ENCODE data around the gene OR5AK2.
"Not testable (repeated sequence)": the region's sequence is repeated elsewhere in the genome, so short reads cannot be mapped to it uniquely, and the experiment has no call there.

Gene OR5AK2

GRCh38 chr11:56988614-56989013 lies at the start of gene OR5AK2:
OR5AK2 (plus strand) TSS chr11:56988914; CDS start chr11:56988914, 0 bp downstream.
- DNase-seq (ENCODE audit: low read depth, low spot score) = no peak

GRCh38 chr11:56945526-56945925 lies 43.2 kb upstream of the OR5AK2 start:
- not testable (repeated sequence) for DNase-seq (ENCODE audit: low read depth, low spot score)

- DNase-seq (ENCODE audit: low read depth, low spot score) = no peak
These were observed 39.7 kb upstream of the OR5AK2 start for GRCh38 chr11:56948991-56949515.

- DNase-seq (ENCODE audit: low read depth, low spot score) = no peak
These were observed 38.2 kb upstream of the OR5AK2 start for GRCh38 chr11:56950510-56950909.

- DNase-seq (ENCODE audit: low read depth, low spot score) = not testable (repeated sequence)
These were observed 34.8 kb upstream of the OR5AK2 start for GRCh38 chr11:56953907-56954306.

GRCh38 chr11:56961609-56962008 lies 27.1 kb upstream of the OR5AK2 start:
- no peak for DNase-seq (ENCODE audit: low read depth, low spot score)

GRCh38 chr11:56967726-56968125 lies 21.0 kb upstream of the OR5AK2 start:
- DNase-seq (ENCODE audit: low read depth, low spot score) = no peak

- no peak for DNase-seq (ENCODE audit: low read depth, low spot score)
These were observed 20.2 kb upstream of the OR5AK2 start for GRCh38 chr11:56968524-56968923.

- no peak for DNase-seq (ENCODE audit: low read depth, low spot score)
These were observed 11.4 kb upstream of the OR5AK2 start for GRCh38 chr11:56977314-56977713.

- DNase-seq (ENCODE audit: low read depth, low spot score) = no peak
These were observed 2.0 kb downstream of the OR5AK2 start for GRCh38 chr11:56990702-56991101.

- DNase-seq (ENCODE audit: low read depth, low spot score) = no peak
These were observed 5.8 kb downstream of the OR5AK2 start for GRCh38 chr11:56994532-56994931.

- no peak for DNase-seq (ENCODE audit: low read depth, low spot score)
These were observed 13.1 kb downstream of the OR5AK2 start for GRCh38 chr11:57001674-57002401.

GRCh38 chr11:57008373-57008772 lies 19.7 kb downstream of the OR5AK2 start:
- DNase-seq (ENCODE audit: low read depth, low spot score) = no peak

- DNase-seq (ENCODE audit: low read depth, low spot score) = no peak
These were observed 27.0 kb downstream of the OR5AK2 start for GRCh38 chr11:57015679-57016078.

- DNase-seq (ENCODE audit: low read depth, low spot score) = no peak
These were observed 42.8 kb downstream of the OR5AK2 start for GRCh38 chr11:57031556-57031955.
